Neural progenitor cell (in vitro differentiated cells): ENCODE measurements around the gene CSF1R. TPM values are rescaled to one million over a fixed set of nuclear protein-coding genes. Genes with fewer than 3 reads are reported as not detected.

Source experiments
- DNase-seq: peaks from one replicate; pipeline ENCODE4 v3.0.0-alpha.2; 2016; ENCODE audit warnings: low spot score
- H2AFZ ChIP-seq: fragments of 200-600 bp; sonication (generic); replicated peaks from 2 replicates; pipeline ENCODE4 v1.6.1; 2016; ENCODE audit warnings: antibody characterized with exemption
- H3F3A ChIP-seq: fragments of 200-600 bp; sonication (generic); 2 replicates; pipeline ENCODE4 v1.6.1; 2016; ENCODE audit warnings: antibody characterized with exemption, low read depth
- H3K27ac ChIP-seq: fragments of 200-600 bp; sonication (generic); 2 replicates; pipeline ENCODE4 v1.5.1; 2016; ENCODE audit warnings: mild to moderate bottlenecking
- H3K27me3 ChIP-seq: fragments of 200-600 bp; sonication (generic); 2 replicates; pipeline ENCODE4 v1.6.1; 2016; ENCODE audit warnings: mild to moderate bottlenecking, moderate library complexity
- H3K36me3 ChIP-seq: fragments of 200-600 bp; sonication (generic); 2 replicates; pipeline ENCODE4 v1.5.1; 2016
- H3K4me1 ChIP-seq: fragments of 200-600 bp; sonication (generic); 2 replicates; pipeline ENCODE4 v1.6.1; 2016; ENCODE audit warnings: mixed run types
- H3K4me2 ChIP-seq: fragments of 200-600 bp; sonication (generic); 2 replicates; pipeline ENCODE4 v1.6.1; 2016
- H3K4me3 ChIP-seq: fragments of 200-600 bp; sonication (generic); 2 replicates; pipeline ENCODE4 v1.5.1; 2016
- H3K79me2 ChIP-seq: fragments of 200-600 bp; sonication (generic); 2 replicates; pipeline ENCODE4 v1.6.1; 2016; ENCODE audit warnings: low read depth
- H3K9ac ChIP-seq: fragments of 200-600 bp; sonication (generic); 2 replicates; pipeline ENCODE4 v1.6.1; 2016
- H3K9me3 ChIP-seq: fragments of 200-600 bp; sonication (generic); 2 replicates; pipeline ENCODE4 v1.5.1; 2016; ENCODE audit warnings: low read depth
- H4K20me1 ChIP-seq: fragments of 200-600 bp; sonication (generic); 2 replicates; pipeline ENCODE4 v1.6.1; 2016; ENCODE audit warnings: low read depth
- H3K27ac Mint-ChIP-seq: 3 replicates; pipeline ENCODE4 v1.8.0; 2021; ENCODE audit warnings: mixed read lengths
- H3K27me3 Mint-ChIP-seq: 2 replicates; pipeline ENCODE4 v1.8.0; 2022; ENCODE audit warnings: low read depth, mild to moderate bottlenecking, inconsistent platforms, moderate library complexity, mixed read lengths; ENCODE audit not compliant: insufficient read depth
- H3K36me3 Mint-ChIP-seq: 3 replicates; pipeline ENCODE4 v1.8.0; 2021; ENCODE audit warnings: mixed read lengths
- H3K4me1 Mint-ChIP-seq: 3 replicates; pipeline ENCODE4 v1.8.0; 2021; ENCODE audit warnings: mixed read lengths
- H3K4me3 Mint-ChIP-seq: 3 replicates; pipeline ENCODE4 v1.8.0; 2021; ENCODE audit warnings: mild to moderate bottlenecking, moderate library complexity, mixed read lengths
- H3K9me3 Mint-ChIP-seq: 3 replicates; pipeline ENCODE4 v1.8.0; 2020; ENCODE audit warnings: mixed read lengths
- EZH2 ChIP-seq: fragments of 200-600 bp; sonication (generic); IDR thresholded peaks from 2 replicates; pipeline ENCODE4 v1.6.1; 2017; ENCODE audit warnings: antibody characterized with exemption, mild to moderate bottlenecking, moderate library complexity
- EZH2phosphoT487 ChIP-seq: fragments of 200-600 bp; sonication (generic); IDR thresholded peaks from 2 replicates; pipeline ENCODE4 v1.6.1; 2017; ENCODE audit warnings: antibody characterized with exemption
- total RNA-seq: library from RNA; depleted of rRNA; stranded (reverse); fragments of >200 nt; gene quantifications from 2 replicates; pipeline ENCODE4 v1.2.3, GENCODE V29; 2015; ENCODE audit warnings: low replicate concordance
- TF ChIP-seq, protein P1 (sequence below): fragments of 200-600 bp; sonication (generic); IDR thresholded peaks from 2 replicates; pipeline ENCODE4 v1.5.1; 2017; ENCODE audit warnings: antibody characterized with exemption, mild to moderate bottlenecking

Gene CSF1R
- total RNA-seq, 1 donor from 2014 or later: not detected

DNA sequence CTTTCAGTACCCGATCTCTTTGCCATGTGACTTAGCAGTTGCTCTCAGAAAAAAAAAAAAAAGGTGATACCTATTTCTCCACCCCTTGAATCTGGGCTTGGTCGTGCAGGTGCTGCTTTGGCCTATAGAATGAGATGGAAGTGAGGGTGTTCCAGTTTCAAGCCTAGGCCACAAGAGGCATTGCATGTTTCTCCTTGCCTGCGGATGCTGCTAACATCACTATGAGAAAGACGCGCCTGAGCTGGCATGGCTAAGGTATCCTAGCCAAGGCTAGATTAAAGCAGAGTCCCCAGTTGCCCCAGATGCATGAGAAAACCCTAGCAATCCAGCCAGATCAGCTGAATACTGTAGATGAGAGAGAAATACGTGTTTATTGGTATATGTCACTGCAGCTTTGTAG lies 14.7 kb upstream of the CSF1R start:
- Histone ChIP-seq H3K9me3 (no peaks in the 10 kb centered on the region), H3K4me3 (no peak overlapping the region), H3K4me1 (no peaks in the 10 kb centered on the region), H4K20me1 (no peaks in the 10 kb centered on the region), H3K9ac (no peak overlapping the region), H2AFZ (no peak overlapping the region), H3K27ac (no peak overlapping the region), H3F3A (no peaks in the 10 kb centered on the region), H3K36me3 (no peaks in the 10 kb centered on the region), H3K27me3 (peaks cover 13% of the 10 kb centered on the region), H3K79me2 (no peaks in the 10 kb centered on the region), H3K4me2 (no peak overlapping the region)
- DNase-seq: no peak
- Mint-ChIP-seq H3K4me3 (no peak overlapping the region), H3K9me3 (no peaks in the 10 kb centered on the region), H3K36me3 (no peaks in the 10 kb centered on the region), H3K4me1 (no peaks in the 10 kb centered on the region), H3K27me3 (peaks cover 6% of the 10 kb centered on the region), H3K27ac (no peak overlapping the region)
- TF ChIP-seq EZH2phosphoT487: no peak
- no peak for TF ChIP-seq EZH2
- TF ChIP-seq, protein P1, sequence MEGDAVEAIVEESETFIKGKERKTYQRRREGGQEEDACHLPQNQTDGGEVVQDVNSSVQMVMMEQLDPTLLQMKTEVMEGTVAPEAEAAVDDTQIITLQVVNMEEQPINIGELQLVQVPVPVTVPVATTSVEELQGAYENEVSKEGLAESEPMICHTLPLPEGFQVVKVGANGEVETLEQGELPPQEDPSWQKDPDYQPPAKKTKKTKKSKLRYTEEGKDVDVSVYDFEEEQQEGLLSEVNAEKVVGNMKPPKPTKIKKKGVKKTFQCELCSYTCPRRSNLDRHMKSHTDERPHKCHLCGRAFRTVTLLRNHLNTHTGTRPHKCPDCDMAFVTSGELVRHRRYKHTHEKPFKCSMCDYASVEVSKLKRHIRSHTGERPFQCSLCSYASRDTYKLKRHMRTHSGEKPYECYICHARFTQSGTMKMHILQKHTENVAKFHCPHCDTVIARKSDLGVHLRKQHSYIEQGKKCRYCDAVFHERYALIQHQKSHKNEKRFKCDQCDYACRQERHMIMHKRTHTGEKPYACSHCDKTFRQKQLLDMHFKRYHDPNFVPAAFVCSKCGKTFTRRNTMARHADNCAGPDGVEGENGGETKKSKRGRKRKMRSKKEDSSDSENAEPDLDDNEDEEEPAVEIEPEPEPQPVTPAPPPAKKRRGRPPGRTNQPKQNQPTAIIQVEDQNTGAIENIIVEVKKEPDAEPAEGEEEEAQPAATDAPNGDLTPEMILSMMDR: no peak

DNA sequence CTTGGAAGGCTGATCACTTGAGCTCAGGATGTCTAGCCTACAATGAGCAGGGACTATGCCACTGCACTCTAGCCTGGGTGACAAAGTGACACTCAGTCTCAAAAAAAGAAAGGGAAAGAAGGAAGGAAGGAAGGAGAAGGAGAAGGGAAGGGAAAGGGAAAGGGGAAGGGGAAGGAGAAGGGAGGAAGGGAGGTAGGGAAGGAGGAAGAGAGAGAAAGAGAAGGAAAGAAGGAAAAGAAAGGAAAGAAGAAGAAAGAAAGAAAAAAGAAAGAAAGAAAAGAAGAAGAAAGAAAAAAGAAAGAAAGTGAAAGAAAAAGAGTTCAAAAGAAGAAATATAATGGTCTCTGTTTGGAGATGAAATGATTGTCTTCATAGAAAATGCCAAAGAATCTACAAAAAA lies 10.8 kb upstream of the CSF1R start:
- no peak overlapping the region for H3K27ac ChIP-seq
- H3K9me3 ChIP-seq: no peaks in the 10 kb centered on the region
- H3K27me3 ChIP-seq: peaks cover 20% of the 10 kb centered on the region
- DNase-seq: no peak
- TF ChIP-seq, protein P1: no peak
- TF ChIP-seq EZH2 (no peak), EZH2phosphoT487 (no peak)
- Mint-ChIP-seq H3K27me3 (peaks cover 9% of the 10 kb centered on the region), H3K9me3 (no peaks in the 10 kb centered on the region), H3K4me3 (no peak overlapping the region), H3K27ac (no peak overlapping the region), H3K4me1 (no peaks in the 10 kb centered on the region), H3K36me3 (no peaks in the 10 kb centered on the region)
- no peaks in the 10 kb centered on the region for H3K4me1 ChIP-seq
- H3K36me3 ChIP-seq: no peaks in the 10 kb centered on the region
- H3K79me2 ChIP-seq: no peaks in the 10 kb centered on the region
- no peak overlapping the region for H3K4me3 ChIP-seq
- no peak overlapping the region for H3K9ac ChIP-seq
- no peak overlapping the region for H2AFZ ChIP-seq
- no peaks in the 10 kb centered on the region for H3F3A ChIP-seq
- no peaks in the 10 kb centered on the region for H4K20me1 ChIP-seq
- H3K4me2 ChIP-seq: no peak overlapping the region

DNA sequence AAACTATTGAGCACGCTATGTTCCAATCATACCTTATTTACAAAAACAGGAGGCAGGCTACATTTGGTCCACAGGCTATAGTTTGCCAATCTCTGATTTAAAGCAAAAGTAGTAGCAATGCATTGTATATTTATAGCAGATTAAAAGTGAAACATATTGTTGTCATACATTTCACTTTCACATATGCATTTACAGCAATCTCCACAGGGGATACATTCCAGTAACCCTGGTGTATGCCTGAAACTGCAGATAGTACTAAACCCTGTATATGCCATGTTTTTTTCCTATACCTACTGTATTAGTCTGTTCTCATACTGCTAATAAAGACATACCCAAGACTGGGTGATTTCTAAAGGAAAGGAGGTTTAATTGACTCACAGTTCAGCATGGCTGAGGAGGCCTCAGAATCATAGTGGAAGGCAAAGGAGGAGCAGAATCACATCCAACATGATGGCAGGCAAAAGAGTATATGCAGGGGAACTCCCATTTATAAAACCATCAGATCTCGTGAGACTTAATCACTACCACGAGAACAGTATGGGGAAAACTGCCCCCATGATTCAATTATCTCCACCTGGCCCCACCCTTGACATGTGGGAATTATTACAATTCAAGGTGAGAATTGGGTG lies 5.9 kb upstream of the CSF1R start:
- Histone ChIP-seq H3K79me2 (no peaks in the 10 kb centered on the region), H3K27ac (no peak overlapping the region), H3K27me3 (peaks cover 17% of the 10 kb centered on the region), H3K9ac (no peak overlapping the region), H3K9me3 (no peaks in the 10 kb centered on the region), H3K4me3 (no peak overlapping the region), H3K36me3 (no peaks in the 10 kb centered on the region), H3F3A (no peaks in the 10 kb centered on the region), H3K4me1 (no peaks in the 10 kb centered on the region), H4K20me1 (no peaks in the 10 kb centered on the region), H3K4me2 (no peak overlapping the region), H2AFZ (no peak overlapping the region)
- TF ChIP-seq EZH2 (no peak), EZH2phosphoT487 (no peak)
- TF ChIP-seq, protein P1: no peak
- H3K4me3 Mint-ChIP-seq: no peak overlapping the region
- no peaks in the 10 kb centered on the region for H3K9me3 Mint-ChIP-seq
- no peak overlapping the region for H3K27ac Mint-ChIP-seq
- H3K27me3 Mint-ChIP-seq: peaks cover 5% of the 10 kb centered on the region
- H3K4me1 Mint-ChIP-seq: no peaks in the 10 kb centered on the region
- DNase-seq: no peak
- no peaks in the 10 kb centered on the region for H3K36me3 Mint-ChIP-seq
